ENCODE data around the gene SUN2.

DNA sequence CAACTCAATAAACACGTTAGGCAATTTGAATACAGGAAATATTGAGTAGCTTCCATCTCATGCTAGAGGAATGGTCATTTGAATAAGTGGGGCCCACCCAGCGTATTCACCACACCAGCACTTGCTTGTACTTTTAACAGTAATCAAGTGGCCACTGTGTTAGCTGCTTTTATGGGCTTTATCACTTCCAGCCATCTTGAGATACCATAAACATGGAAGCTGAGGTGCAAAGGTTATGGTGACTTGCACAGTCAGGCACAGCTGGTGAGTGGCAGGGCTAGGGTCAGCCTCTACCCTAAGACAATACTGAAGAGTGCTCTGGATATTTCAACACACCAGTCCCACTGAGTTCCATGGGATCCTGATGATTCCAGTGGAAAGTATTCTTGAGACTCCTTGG, 61.7 kb downstream of the SUN2 start:
- TF ChIP-seq CTCF (CRISPR knock-in tag; IDR thresholded peaks at IDR 0.05) (no peak), MAX (IDR thresholded peaks at IDR 0.05) (no peak), MZF1 (CRISPR knock-in tag; IDR thresholded peaks at IDR 0.05; ENCODE audit: borderline replicate concordance) (no peak), SRSF1 (optimal IDR thresholded peaks at IDR 0.05; ENCODE audit: low read depth, low read length) (no peak), CHD2 (IDR thresholded peaks at IDR 0.05; ENCODE audit: low read depth, low read length) (no peak), FOXK2 (IDR thresholded peaks at IDR 0.05) (no peak), MATR3 (CRISPR knock-in tag; IDR thresholded peaks at IDR 0.05) (no peak), ZBTB44 (CRISPR knock-in tag; IDR thresholded peaks at IDR 0.05) (no peak), ZBTB37 (CRISPR knock-in tag; IDR thresholded peaks at IDR 0.05) (no peak), PTBP1 (IDR thresholded peaks at IDR 0.05; ENCODE audit: low read depth, low read length, poor library complexity, severe bottlenecking) (no peak), SYNCRIP (IDR thresholded peaks at IDR 0.05; ENCODE audit: insufficient read depth, low read depth, low read length) (no peak)
- TF ChIP-seq, protein P1, sequence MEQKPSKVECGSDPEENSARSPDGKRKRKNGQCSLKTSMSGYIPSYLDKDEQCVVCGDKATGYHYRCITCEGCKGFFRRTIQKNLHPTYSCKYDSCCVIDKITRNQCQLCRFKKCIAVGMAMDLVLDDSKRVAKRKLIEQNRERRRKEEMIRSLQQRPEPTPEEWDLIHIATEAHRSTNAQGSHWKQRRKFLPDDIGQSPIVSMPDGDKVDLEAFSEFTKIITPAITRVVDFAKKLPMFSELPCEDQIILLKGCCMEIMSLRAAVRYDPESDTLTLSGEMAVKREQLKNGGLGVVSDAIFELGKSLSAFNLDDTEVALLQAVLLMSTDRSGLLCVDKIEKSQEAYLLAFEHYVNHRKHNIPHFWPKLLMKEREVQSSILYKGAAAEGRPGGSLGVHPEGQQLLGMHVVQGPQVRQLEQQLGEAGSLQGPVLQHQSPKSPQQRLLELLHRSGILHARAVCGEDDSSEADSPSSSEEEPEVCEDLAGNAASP (CRISPR knock-in tag; IDR thresholded peaks at IDR 0.05; ENCODE audit: borderline replicate concordance): no peak

Data from HepG2 (cell line).